Measurements from ENCODE around the gene SARDH.

The SARDH gene

GRCh38 chr9:133621725-133622267, 116.4 kb downstream of the SARDH start:
- peak; percentile 55 for DNase-seq

- no peak for DNase-seq
These were observed 118.4 kb downstream of the SARDH start for GRCh38 chr9:133619791-133620190.

GRCh38 chr9:133618726-133619125, 119.4 kb downstream of the SARDH start:
- no peak for DNase-seq

GRCh38 chr9:133616643-133617405, 121.3 kb downstream of the SARDH start:
- no peak for DNase-seq

- DNase-seq: no peak
These were observed 122.5 kb downstream of the SARDH start for GRCh38 chr9:133615606-133616188.

- DNase-seq: peak; percentile 49
These were observed 123.0 kb downstream of the SARDH start for GRCh38 chr9:133615186-133615585.

- no peak for DNase-seq
These were observed 123.5 kb downstream of the SARDH start for GRCh38 chr9:133614678-133615077.

- DNase-seq: no peak
These were observed 124.1 kb downstream of the SARDH start for GRCh38 chr9:133614056-133614455.
